Hair follicular keratinocyte (primary cell): ENCODE data around the gene SLC6A4. TPM values are rescaled to one million over a fixed set of nuclear protein-coding genes. Genes with fewer than 3 reads are reported as not detected.

Experiments used
- total RNA-seq: library from RNA; depleted of rRNA; stranded (reverse); fragments of >200 nt; gene quantifications from 2 replicates; pipeline ENCODE4 v1.2.3, GENCODE V29; 2015

SLC6A4 gene
- not detected in 2 replicates for total RNA-seq

GRCh38 chr17:30235386-30236296, at the start of gene SLC6A4:
SLC6A4 (minus strand) TSS chr17:30235697; CDS start chr17:30221958, 13,739 bp downstream.

Other genes starting within 250 kb of the SLC6A4 start
- gene NSRP1, start 118.9 kb downstream of the SLC6A4 start, total RNA-seq = 4.2 and 5.2 TPM in 2 replicates
- 5.2 and 7.0 TPM in 2 replicates for gene BLMH, start 56.2 kb upstream of the SLC6A4 start, total RNA-seq
- gene TMIGD1, start 98.4 kb upstream of the SLC6A4 start, total RNA-seq = not detected in 2 replicates
- 55.3 and 151 TPM in 2 replicates for gene CPD, start 143.2 kb upstream of the SLC6A4 start, total RNA-seq
- gene GOSR1, start 241.7 kb upstream of the SLC6A4 start, total RNA-seq = 16.3 and 17.8 TPM in 2 replicates